Ishikawa (cell line): ENCODE data around the gene MYOZ2.

Experiments used
- CEBPB ChIP-seq: IDR thresholded peaks from 2 replicates; pipeline ENCODE4 v1.6.1; 2012
- CREB1 ChIP-seq: IDR thresholded peaks from 2 replicates; pipeline ENCODE4 v1.6.1; 2012; ENCODE audit warnings: low read depth
- EGR1 ChIP-seq: IDR thresholded peaks from 2 replicates; pipeline ENCODE4 v1.6.1; 2012
- EP300 ChIP-seq: IDR thresholded peaks from 2 replicates; pipeline ENCODE4 v1.6.1; 2012; ENCODE audit warnings: borderline replicate concordance
- FOXM1 ChIP-seq: IDR thresholded peaks from 2 replicates; pipeline ENCODE4 v1.6.1; 2012; ENCODE audit warnings: low read depth, borderline replicate concordance
- NFIC ChIP-seq: IDR thresholded peaks from 2 replicates; pipeline ENCODE4 v1.6.1; 2012
- RAD21 ChIP-seq: IDR thresholded peaks from 2 replicates; pipeline ENCODE4 v1.6.1; 2012; ENCODE audit warnings: low read depth
- TAF1 ChIP-seq: IDR thresholded peaks from 2 replicates; pipeline ENCODE4 v1.6.1; 2012; ENCODE audit warnings: low read depth, mild to moderate bottlenecking
- TCF12 ChIP-seq: IDR thresholded peaks from 2 replicates; pipeline ENCODE4 v1.6.1; 2012; ENCODE audit warnings: low read depth
- TEAD4 ChIP-seq: IDR thresholded peaks from 2 replicates; pipeline ENCODE4 v1.6.1; 2012
- YY1 ChIP-seq: IDR thresholded peaks from 2 replicates; pipeline ENCODE4 v1.6.1; 2012; ENCODE audit warnings: low read depth
- ZBTB7A ChIP-seq: IDR thresholded peaks from 2 replicates; pipeline ENCODE4 v1.6.1; 2012; ENCODE audit warnings: low read depth
- TF ChIP-seq, protein P1 (sequence below): IDR thresholded peaks from 2 replicates; pipeline ENCODE4 v1.6.1; 2012
- TF ChIP-seq, protein P2 (sequence below): IDR thresholded peaks from 2 replicates; pipeline ENCODE4 v1.6.1; 2012; ENCODE audit warnings: low read depth, mild to moderate bottlenecking
- TF ChIP-seq, protein P3 (sequence below): IDR thresholded peaks from 2 replicates; pipeline ENCODE4 v1.6.1; 2012

MYOZ2 gene

DNA sequence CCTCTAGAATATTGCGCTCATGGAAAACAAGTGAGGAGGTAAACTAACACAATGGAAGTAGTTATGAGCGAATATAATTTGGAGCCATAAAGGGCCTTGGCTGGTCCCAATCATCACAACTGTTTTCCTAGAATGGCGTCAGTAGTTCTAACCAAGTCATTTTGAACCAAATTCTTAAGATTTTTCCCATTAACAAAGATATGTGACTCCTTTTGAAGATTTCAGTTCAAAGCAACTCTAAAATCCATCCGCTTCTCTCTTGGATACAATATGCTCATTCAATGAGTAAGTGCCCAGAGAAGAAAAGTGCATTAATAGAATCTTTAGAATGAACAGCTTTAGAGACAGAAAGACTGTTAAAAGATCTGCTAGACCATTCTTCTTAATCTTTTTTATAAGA is 19.6 kb upstream of the MYOZ2 start:
- no peak for TF ChIP-seq RAD21
- no peak for TF ChIP-seq YY1
- TF ChIP-seq FOXM1: no peak
- TF ChIP-seq TEAD4: no peak
- TF ChIP-seq EGR1: no peak
- TF ChIP-seq, protein P1, sequence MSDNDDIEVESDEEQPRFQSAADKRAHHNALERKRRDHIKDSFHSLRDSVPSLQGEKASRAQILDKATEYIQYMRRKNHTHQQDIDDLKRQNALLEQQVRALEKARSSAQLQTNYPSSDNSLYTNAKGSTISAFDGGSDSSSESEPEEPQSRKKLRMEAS: no peak
- TF ChIP-seq NFIC: no peak
- TF ChIP-seq, protein P2, sequence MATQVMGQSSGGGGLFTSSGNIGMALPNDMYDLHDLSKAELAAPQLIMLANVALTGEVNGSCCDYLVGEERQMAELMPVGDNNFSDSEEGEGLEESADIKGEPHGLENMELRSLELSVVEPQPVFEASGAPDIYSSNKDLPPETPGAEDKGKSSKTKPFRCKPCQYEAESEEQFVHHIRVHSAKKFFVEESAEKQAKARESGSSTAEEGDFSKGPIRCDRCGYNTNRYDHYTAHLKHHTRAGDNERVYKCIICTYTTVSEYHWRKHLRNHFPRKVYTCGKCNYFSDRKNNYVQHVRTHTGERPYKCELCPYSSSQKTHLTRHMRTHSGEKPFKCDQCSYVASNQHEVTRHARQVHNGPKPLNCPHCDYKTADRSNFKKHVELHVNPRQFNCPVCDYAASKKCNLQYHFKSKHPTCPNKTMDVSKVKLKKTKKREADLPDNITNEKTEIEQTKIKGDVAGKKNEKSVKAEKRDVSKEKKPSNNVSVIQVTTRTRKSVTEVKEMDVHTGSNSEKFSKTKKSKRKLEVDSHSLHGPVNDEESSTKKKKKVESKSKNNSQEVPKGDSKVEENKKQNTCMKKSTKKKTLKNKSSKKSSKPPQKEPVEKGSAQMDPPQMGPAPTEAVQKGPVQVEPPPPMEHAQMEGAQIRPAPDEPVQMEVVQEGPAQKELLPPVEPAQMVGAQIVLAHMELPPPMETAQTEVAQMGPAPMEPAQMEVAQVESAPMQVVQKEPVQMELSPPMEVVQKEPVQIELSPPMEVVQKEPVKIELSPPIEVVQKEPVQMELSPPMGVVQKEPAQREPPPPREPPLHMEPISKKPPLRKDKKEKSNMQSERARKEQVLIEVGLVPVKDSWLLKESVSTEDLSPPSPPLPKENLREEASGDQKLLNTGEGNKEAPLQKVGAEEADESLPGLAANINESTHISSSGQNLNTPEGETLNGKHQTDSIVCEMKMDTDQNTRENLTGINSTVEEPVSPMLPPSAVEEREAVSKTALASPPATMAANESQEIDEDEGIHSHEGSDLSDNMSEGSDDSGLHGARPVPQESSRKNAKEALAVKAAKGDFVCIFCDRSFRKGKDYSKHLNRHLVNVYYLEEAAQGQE: no peak
- no peak for TF ChIP-seq EP300

DNA sequence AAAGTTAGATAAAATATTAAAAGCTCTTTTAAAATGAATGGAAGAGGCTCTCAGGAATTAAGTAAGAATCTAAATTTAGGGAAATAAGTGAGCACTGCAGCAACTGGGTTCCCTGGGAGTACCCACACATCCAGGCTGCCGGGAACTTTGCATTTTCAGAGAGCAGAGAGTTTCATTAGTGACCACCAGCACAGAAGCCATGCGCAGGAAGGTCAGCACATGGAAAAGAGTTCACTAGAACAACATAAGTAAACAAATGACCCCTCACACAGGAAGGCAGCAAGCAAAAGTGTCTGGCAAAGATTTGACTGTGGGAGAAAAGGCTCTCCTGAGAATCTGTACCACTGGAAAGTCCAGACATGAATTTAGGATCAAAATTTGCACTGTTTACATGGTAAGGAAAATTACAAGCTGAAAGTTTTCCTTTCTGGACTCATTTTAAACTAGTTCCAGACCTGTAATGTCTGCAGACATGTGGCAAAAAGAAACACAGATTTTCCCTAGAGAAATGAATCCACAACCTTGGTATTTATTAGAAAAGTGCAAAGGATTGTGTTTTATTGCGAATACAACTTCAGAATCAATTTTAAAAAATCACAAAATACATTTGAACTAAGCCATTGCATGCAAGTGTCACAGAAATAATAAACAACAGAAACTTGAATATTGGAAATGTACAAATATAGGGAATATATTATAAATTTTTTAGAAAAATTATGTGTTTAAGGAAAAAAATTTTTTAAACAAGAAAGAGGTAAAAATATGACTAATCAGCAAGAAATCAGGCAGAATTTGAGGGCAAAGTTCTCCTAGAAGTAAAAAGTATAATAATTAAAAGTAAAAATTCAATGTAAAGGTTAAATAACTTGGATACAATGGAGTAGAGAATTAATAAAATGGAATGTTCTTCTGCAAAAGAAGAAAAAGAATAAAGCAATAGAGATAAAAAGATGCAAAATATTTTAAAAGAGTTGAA is 18.4 kb upstream of the MYOZ2 start:
- no peak for TF ChIP-seq EGR1
- TF ChIP-seq EP300: no peak
- no peak for TF ChIP-seq TCF12

DNA sequence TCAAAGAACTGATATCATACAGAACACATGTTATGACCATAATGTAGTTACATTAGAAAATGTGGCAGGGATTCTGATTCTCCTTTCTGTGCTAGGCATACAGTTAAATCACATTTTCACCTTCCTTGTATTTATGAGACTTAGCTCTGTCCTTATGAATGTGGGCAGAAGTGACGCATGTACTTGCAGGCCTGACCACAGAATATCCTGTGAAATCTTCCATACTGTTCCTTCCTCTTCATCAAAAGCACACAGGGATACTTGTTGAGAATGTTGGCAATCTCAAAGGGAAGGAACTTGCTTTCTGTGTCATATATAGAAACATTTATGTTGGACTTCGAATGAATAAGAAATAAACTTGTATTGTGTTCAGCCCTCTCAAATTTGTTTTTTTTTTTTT is 17.2 kb upstream of the MYOZ2 start:
- no peak for TF ChIP-seq ZBTB7A
- no peak for TF ChIP-seq YY1
- no peak for TF ChIP-seq TCF12
- no peak for TF ChIP-seq FOXM1
- no peak for TF ChIP-seq NFIC
- TF ChIP-seq EP300: no peak
- TF ChIP-seq EGR1: no peak
- no peak for TF ChIP-seq CREB1
- no peak for TF ChIP-seq TEAD4
- TF ChIP-seq, protein P3, sequence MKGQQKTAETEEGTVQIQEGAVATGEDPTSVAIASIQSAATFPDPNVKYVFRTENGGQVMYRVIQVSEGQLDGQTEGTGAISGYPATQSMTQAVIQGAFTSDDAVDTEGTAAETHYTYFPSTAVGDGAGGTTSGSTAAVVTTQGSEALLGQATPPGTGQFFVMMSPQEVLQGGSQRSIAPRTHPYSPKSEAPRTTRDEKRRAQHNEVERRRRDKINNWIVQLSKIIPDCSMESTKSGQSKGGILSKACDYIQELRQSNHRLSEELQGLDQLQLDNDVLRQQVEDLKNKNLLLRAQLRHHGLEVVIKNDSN: no peak
- TF ChIP-seq TAF1: no peak
- TF ChIP-seq, protein P2: no peak
- no peak for TF ChIP-seq RAD21
- TF ChIP-seq, protein P1: no peak
- no peak for TF ChIP-seq CEBPB

DNA sequence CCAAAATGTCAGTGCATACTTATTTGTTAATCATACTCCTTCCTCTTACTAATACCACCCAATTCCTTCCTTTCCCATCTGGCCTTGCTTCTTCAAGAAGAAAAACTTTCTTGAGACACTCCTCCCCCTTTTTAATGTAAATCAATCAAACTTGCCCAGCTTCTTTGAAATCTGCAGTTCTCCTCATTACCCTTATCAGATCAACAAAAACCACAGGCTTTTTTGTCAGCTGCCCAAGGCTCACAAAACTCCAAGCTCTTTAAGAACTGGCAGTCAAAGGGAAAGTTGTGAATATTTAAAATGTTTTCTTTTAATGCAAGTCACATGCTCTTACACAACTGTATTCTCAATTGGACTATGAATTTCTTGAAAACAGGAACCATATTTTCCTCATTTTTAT is 11.3 kb upstream of the MYOZ2 start:
- no peak for TF ChIP-seq EP300
- TF ChIP-seq, protein P3: no peak
- TF ChIP-seq, protein P2: no peak
- no peak for TF ChIP-seq TCF12
- no peak for TF ChIP-seq ZBTB7A
- TF ChIP-seq CEBPB: no peak

DNA sequence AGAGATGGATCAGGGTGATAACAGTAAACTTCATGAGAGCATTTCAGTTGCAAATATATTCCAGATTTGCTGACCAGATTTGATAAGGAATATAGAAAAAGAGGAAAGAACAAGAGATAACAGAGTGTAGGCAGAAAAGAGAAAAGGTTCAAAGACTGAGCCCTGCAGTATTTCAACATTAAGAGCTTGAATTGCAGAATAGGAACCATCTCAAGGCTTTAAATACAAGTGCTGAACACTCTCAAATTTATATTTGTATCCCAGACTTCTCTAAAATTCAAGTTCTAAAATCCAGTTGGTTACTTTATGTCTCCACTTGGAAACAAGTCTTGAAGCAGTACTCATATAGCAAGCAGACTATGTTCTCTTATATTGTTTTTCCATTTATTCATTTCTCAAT is 9.7 kb upstream of the MYOZ2 start:
- TF ChIP-seq ZBTB7A: no peak
- TF ChIP-seq, protein P2: no peak
- TF ChIP-seq CEBPB: no peak
- no peak for TF ChIP-seq RAD21
